Esophagus muscularis mucosa (tissue), 4 donors: ENCODE results near the gene PHYKPL. TPM values are rescaled to one million over a fixed set of nuclear protein-coding genes. Genes with fewer than 3 reads are reported as not detected.

Source experiments
- DNase-seq: peaks from one replicate; pipeline ENCODE4 v3.0.0-alpha.2; 2017; ENCODE audit errors: extremely low spot score
- H3K27ac ChIP-seq, 4 donors: fragments of 200-600 bp; sonication (generic); replicated peaks in 1 of 4; 1 replicate in 3 of 4; 2 replicates in 1 of 4; pipeline ENCODE4 v1.5.1; 2016 to 2019; ENCODE audit warnings: mild to moderate bottlenecking in 1 of 4
- H3K27me3 ChIP-seq, 4 donors: fragments of 200-600 bp; sonication (generic); one replicate each; pipeline versions ENCODE4 v1.5.1 to v1.6.0; 2016 to 2019
- H3K36me3 ChIP-seq, 4 donors: fragments of 200-600 bp; sonication (generic); one replicate each; pipeline ENCODE4 v1.5.1; 2016 to 2019
- H3K4me1 ChIP-seq, 4 donors: fragments of 200-600 bp; sonication (generic); one replicate each; pipeline ENCODE4 v1.5.1; 2016 to 2019
- H3K4me3 ChIP-seq, 4 donors: fragments of 200-600 bp; sonication (generic); 1 replicate in 2 of 4; 2 replicates in 2 of 4; pipeline ENCODE4 v1.5.1; 2016 to 2019; ENCODE audit warnings: mild to moderate bottlenecking in 4 of 4, moderate library complexity in 1 of 4
- H3K9me3 ChIP-seq, 4 donors: fragments of 200-600 bp; sonication (generic); 1 replicate in 3 of 4; 2 replicates in 1 of 4; pipeline ENCODE4 v1.5.1; 2016 to 2019
- EP300 ChIP-seq: sonication (generic); formaldehyde crosslinking; IDR thresholded peaks from one replicate; pipeline ENCODE4 v1.6.1; 2017; ENCODE audit warnings: antibody characterized with exemption
- POLR2A ChIP-seq: fragments of 450-650 bp; IDR thresholded peaks from one replicate; pipeline ENCODE4 v1.6.1; 2017; ENCODE audit warnings: antibody characterized with exemption, moderate library complexity, mild to moderate bottlenecking, low read depth
- POLR2AphosphoS5 ChIP-seq, 2 donors: sonication (generic); formaldehyde crosslinking; IDR thresholded peaks; one replicate each; pipeline ENCODE4 v1.6.1; 2017; ENCODE audit warnings: antibody characterized with exemption in 2 of 2
- WGBS: methylation state at CpG from one replicate; pipeline ENCODE4 v1.1.5; 2018; 5-methylcytosine and 5-hydroxymethylcytosine counted together
- intact Hi-C: fragments of 100-400 bp; cut with DNase I; formaldehyde crosslinking; loops from one replicate; pipeline ENCODE4 v1.15.1; 2023
- total RNA-seq, 4 donors: library from RNA; depleted of rRNA; stranded (reverse); fragments of >200 nt; gene quantifications; one replicate each; pipeline versions ENCODE4 v1.1.0 to v1.2.1, GENCODE V29; 2016
- TF ChIP-seq, protein P1 (sequence below), 3 experiments: fragments of 200-600 bp in 2 of 3; fragments of 450-650 bp in 1 of 3; sonication (generic) in 2 of 3; IDR thresholded peaks; one replicate each; pipeline ENCODE4 v1.5.1; 2017 to 2019; ENCODE audit warnings: antibody characterized with exemption in 3 of 3, mild to moderate bottlenecking in 2 of 3, moderate library complexity in 1 of 3

Gene PHYKPL
- total RNA-seq, 4 donors from 2014 or later = 27.4 to 45.1 (median 37.5) TPM

DNA sequence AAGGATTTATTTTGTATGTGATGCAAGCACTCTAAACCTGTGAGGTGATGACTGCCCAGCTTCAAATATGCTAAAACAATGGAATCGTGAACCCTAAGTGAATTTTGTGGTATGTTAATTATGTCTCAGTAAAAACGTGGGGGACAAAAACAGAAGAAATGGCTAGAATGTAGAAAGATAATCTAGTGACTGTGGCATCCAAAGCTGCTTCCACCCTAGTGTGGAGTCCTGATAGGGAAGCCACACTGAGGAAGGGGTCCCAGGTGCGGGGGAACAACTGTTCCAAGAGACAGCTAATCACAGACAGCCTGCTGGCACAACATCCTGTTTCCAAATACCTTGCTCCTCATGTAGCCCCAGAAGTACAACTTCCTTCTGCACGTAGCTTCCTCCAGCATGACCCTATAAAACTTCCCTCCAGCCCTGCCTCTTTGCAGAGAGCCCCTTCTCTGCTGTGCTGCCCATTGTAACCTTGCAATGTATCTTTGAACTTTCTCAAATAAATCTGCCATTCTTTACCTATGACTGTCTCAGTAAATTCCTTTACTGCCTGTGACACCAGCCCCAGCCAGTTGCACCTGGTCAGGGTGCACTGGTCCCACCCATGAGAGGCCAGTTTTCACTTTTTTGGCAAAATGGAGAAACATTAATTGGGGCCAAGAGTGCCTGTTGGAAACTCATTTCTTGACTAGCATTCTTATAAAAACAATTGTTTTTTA is 50.3 kb downstream of the PHYKPL start:
- DNase-seq = no peak
- TF ChIP-seq EP300 (no peak), POLR2A (no peak), POLR2AphosphoS5 (IDR thresholded peaks at IDR 0.05) (no peak)
- TF ChIP-seq, protein P1, sequence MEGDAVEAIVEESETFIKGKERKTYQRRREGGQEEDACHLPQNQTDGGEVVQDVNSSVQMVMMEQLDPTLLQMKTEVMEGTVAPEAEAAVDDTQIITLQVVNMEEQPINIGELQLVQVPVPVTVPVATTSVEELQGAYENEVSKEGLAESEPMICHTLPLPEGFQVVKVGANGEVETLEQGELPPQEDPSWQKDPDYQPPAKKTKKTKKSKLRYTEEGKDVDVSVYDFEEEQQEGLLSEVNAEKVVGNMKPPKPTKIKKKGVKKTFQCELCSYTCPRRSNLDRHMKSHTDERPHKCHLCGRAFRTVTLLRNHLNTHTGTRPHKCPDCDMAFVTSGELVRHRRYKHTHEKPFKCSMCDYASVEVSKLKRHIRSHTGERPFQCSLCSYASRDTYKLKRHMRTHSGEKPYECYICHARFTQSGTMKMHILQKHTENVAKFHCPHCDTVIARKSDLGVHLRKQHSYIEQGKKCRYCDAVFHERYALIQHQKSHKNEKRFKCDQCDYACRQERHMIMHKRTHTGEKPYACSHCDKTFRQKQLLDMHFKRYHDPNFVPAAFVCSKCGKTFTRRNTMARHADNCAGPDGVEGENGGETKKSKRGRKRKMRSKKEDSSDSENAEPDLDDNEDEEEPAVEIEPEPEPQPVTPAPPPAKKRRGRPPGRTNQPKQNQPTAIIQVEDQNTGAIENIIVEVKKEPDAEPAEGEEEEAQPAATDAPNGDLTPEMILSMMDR (IDR thresholded peaks at IDR 0.05) = no peak
- no peaks in the 10 kb centered on the region for H3K36me3 ChIP-seq
- intact Hi-C loops = no loop called here
- no peak overlapping the region for H3K27ac ChIP-seq
- H3K27me3 ChIP-seq = peaks cover 0 to 14% (median 0%) of the 10 kb centered on the region in 4 donors
- no peak overlapping the region for H3K4me3 ChIP-seq
- H3K4me1 ChIP-seq = no peaks in the 10 kb centered on the region
- 43% methylated on average over 4 of the region's 4 CpGs for WGBS
- H3K9me3 ChIP-seq = no peaks in the 10 kb centered on the region

DNA sequence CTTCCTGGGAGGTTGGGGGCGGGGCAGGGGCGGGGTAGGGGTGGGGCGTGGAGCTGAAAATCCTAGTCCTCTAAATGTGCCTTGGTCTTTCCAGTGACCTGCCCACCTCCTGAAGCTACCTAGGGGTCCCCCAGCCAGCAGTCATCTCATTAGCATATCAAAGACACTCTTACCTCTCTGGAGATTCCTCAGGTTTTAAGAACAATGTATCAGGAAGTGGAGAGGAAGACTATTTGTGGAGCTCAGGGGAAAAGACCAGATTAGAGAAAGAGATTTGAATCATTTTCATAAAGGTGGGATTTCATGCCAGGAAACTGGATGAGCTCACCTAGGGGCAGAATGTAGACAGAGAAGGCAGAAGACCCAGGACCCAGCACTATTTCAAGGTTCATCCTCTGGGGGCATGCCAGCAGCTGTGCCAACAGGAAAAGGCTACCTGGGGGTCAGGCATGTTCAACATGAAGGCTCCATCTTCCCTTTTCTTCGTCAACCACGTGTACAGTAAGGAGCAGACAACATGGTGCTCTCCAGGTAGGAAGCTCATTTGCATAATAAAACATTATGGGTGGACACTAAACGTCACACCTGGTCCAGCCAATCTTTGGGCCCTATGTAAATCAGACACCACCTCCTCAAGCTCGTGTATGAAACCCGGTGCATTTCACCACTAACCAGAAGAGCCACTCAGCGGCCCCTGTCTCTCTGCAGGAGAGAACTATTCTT is 52.3 kb downstream of the PHYKPL start:
- no peak for TF ChIP-seq POLR2AphosphoS5 (IDR thresholded peaks at IDR 0.05)
- TF ChIP-seq POLR2A = no peak
- TF ChIP-seq, protein P1 (IDR thresholded peaks at IDR 0.05) = no peak
- TF ChIP-seq EP300 = no peak
- no peaks in the 10 kb centered on the region for H3K4me1 ChIP-seq
- WGBS = 40% methylated on average over 9 of the region's 9 CpGs
- H3K27me3 ChIP-seq = peaks cover 0 to 14% (median 0%) of the 10 kb centered on the region in 4 donors
- H3K36me3 ChIP-seq = no peaks in the 10 kb centered on the region
- no peak overlapping the region for H3K27ac ChIP-seq
- DNase-seq = no peak
- H3K4me3 ChIP-seq = no peak overlapping the region
- no peaks in the 10 kb centered on the region for H3K9me3 ChIP-seq
- intact Hi-C loops = no loop called here

DNA sequence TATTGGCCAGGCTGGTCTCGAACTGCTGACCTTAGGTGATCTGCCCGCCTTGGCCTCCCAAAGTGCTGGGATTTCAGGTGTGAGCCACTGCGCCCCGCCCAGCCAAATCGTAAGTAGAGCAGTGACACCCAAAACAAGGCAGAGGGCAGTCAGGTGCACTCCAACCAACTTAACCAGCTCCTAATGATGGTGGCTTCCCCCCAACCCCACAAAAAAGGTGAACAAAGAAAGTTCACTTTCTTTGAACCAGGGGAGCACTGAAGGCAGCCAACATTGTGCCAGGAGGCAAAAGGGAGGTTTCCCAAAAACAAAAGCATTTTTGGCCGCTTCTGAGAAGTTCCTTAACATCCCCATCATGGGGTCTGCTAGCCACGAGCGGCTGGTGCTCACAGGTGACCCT is 55.0 kb downstream of the PHYKPL start:
- Histone ChIP-seq H3K4me3 (no peak overlapping the region), H3K4me1 (no peaks in the 10 kb centered on the region), H3K36me3 (no peaks in the 10 kb centered on the region), H3K27me3 (peaks cover 0 to 14% (median 0%) of the 10 kb centered on the region in 4 donors), H3K9me3 (no peaks in the 10 kb centered on the region), H3K27ac (no peak overlapping the region)
- no peak for DNase-seq
- intact Hi-C loops = no loop called here
- TF ChIP-seq POLR2A (no peak), EP300 (no peak), POLR2AphosphoS5 (IDR thresholded peaks at IDR 0.05) (no peak)
- TF ChIP-seq, protein P1 (IDR thresholded peaks at IDR 0.05) = no peak
- 88% methylated on average over 6 of the region's 8 CpGs for WGBS

DNA sequence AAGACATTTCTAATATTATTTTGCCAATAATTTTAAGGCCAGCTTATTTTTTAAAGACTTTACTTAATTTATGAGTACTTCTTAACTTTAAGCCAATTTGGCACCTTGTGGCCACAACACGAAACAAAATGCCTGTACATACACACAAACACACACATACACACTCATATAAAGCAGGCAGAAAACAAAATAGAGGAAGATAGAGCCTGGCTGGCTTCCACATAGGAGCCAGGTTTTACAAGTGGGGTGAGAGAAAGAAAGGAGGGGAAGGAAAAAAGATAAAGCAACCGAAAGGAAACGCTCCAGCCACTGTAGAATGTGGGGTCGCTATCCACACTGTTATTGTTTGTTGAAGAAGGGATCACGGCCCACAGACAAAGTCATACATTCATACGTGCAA is 55.8 kb downstream of the PHYKPL start:
- H3K4me3 ChIP-seq = no peak overlapping the region
- H3K36me3 ChIP-seq = no peaks in the 10 kb centered on the region
- no peaks in the 10 kb centered on the region for H3K9me3 ChIP-seq
- H3K27ac ChIP-seq = no peak overlapping the region
- WGBS = 80% methylated on average over 6 of the region's 6 CpGs
- H3K27me3 ChIP-seq = peaks cover 0 to 14% (median 0%) of the 10 kb centered on the region in 4 donors
- TF ChIP-seq POLR2A (no peak), EP300 (no peak), POLR2AphosphoS5 (IDR thresholded peaks at IDR 0.05) (no peak)
- TF ChIP-seq, protein P1 (IDR thresholded peaks at IDR 0.05) = no peak
- no peak for DNase-seq
- H3K4me1 ChIP-seq = no peaks in the 10 kb centered on the region
- intact Hi-C loops = no loop called here
